CD4-positive, alpha-beta T cell treated with Interleukin-4 for 4 hours (primary cell): ENCODE data around the gene KRT6B.
"Not testable (repeated sequence)": the region's sequence is repeated elsewhere in the genome, so short reads cannot be mapped to it uniquely, and the experiment has no call there.

ENCODE experiments used
- DNase-seq: peaks from one replicate; pipeline ENCODE4 v3.0.0-alpha.2; 2020

The KRT6B gene

DNA sequence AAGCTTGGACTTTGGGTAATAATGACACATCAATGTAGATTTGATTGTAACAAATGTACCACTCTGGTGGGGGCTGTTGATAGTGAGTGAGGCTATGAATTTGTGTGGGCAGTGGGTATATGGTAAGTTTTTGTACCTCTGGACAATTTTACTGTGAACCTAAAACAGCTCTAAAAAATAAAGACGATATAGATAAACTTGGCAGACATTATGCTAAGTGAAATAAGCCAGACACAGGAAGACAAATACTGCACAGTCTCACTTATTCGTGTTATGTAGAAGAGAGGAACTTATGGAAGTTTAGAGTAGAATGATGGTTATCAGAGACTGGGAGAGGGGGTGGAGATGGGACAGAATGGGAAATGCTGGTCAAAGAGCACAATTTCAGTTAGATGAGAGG lies 13.0 kb upstream of the KRT6B start:
- no peak for DNase-seq

DNA sequence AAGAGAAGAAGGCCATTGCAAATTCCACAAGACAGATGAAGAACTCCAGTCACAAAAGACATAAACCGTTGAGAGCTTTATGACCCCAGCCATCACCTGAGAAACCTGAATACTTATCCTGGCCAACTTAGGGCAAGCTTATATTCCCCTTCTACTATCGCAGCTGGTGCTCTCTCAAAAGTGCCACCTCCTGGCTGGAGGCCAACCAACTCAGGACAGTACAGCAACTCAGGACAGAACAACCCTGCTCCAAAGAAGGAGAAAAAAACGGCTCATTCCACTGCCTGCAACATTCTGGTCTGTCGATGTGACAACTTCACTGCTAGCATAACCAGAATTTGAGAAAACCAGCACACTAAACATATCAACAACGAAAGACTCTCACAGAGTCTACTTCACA lies 9.7 kb upstream of the KRT6B start:
- DNase-seq, result no peak

DNA sequence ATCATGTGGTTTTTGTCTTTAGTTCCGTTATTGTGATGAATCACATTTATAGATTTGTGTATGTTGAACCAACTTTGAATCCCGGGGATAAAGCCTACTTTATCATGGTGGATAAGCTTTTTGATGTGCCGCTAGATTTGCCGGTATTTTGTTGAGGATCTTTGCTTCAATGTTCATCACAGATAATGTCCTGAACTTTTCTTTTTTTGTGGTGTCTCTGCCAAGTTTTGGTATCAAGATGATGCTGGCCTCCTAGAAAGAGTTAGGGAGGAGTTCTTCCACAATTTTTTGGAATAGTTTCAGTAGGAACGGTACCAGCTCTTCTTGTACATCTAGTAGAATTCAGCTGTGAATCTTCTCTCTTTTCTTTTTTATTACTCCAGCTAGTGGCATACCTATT lies 6.9 kb upstream of the KRT6B start:
- DNase-seq, result no peak

DNA sequence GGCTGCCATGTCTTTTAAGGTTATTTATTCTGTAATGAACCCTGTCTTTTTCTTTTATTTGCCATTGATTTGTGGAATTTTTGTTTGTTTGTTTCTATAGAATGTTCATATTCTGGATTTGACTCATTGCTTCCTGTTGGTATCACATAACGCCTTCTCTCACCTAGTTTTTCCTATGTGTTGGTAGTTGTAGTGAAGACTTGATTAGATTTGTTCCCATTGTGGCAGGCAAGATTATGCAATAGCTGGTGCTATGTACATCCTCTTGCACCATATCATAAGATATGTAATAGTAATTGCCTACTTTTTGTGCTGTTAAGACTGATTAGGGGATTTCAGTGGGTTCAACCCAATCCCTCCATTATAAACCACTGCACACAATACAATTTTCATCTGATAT lies 3.9 kb upstream of the KRT6B start:
- no peak for DNase-seq

DNA sequence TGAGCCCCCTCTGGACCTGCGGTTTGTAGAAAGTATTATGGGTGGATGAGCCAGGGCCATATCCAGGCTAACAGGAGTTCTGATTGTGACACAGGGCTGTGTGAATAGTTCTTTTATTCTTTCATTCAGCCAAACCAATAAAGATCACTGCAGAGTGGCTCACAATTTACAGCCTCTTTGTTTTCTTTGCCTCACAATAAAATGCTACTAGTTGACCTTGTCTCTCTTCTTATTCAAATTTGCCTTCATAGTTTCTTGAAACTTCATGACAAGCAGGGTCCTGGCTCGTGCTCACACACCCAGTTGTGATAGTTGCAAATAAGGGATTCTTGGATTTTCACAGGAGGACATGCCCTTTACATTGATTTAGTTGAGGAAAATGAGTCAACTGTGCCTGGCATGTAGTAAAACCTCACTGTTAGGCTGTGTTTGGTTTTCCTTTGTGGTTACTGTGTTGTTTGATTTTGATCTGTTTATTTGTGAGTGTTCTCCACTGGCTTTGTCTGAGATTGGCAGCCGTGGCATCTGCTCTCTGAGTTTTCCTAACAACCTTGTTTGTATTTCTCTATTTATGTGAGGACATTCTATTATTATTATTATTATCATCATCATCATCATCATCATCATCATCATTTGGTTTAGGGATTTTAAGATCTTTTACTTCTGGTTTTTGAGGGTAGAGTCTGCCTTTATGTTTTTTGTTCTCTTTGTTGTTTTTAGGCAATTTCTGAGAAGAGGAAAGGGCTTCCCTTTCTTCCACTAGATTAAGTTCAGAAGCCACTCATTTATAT lies 2.7 kb upstream of the KRT6B start:
- no peak for DNase-seq

DNA sequence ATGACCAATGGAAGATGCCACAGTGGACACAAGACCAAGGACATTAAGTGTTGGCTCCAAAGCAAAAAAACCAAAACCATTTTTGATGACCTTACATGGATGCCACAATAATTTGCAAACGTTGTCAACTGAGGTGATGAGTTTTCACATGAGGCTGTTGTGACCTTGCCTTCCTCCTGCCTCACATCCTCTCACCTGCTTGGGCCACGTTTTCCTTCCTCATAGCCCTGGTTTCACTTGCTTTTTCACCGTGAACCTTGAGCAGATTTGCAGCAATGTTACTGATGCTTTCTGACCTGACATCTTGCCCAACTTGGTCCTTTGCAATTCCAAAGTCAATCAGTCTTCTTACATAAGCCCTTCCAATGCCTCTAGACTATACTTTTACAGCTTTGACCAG lies 3.7 kb downstream of the KRT6B start:
- DNase-seq, result no peak

DNA sequence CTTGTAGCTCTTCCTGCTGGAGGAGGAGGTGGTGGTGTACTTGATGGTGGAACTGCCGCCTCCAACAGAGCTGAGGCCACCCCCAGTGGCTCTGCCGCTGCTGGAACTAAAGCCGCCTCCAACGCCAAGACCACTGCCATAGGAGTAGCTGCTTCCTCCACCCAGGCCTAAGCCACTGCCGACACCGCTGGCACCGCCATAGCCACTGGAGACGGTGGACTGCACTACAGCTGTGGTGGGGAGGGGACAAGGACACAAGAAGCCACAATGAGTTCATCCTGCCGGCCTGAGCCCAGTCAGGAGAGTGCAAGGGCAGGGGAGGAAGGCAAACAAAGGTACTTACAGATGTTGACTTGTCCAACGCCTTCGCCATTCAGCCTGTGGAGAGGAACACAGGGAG lies 4.8 kb downstream of the KRT6B start:
- not testable (repeated sequence) for DNase-seq

DNA sequence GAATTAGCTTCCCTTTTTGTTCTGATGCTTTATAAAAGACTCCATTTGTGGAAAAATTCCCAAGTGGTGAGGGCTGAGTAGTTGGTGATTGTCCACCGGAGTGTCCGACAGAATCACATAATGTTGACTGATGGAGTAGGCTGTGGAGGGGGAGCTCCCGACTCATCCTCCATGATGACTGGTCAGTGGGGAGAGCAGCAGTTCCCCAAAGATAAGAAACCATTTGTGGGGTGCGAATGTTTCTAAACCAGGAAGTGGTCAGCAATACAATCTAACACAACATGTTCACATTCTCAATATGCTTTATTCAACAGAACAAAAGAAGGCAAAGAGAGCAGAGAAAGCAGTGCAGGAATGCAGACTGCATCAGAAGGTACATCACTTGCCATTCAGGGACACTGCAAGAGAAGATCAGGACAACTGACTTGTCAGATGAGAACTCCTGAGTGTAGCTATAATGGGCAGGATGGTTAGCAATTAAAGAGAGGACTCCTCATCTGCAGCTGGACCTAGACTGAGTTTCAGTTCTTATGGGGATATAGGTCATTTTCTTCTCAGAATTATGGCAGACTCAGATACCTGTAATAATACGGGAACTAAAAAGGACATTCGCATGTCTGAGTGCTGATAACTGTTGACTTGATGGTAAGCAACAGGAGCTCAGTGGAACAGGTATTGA lies 5.4 kb downstream of the KRT6B start:
- DNase-seq, result no peak

DNA sequence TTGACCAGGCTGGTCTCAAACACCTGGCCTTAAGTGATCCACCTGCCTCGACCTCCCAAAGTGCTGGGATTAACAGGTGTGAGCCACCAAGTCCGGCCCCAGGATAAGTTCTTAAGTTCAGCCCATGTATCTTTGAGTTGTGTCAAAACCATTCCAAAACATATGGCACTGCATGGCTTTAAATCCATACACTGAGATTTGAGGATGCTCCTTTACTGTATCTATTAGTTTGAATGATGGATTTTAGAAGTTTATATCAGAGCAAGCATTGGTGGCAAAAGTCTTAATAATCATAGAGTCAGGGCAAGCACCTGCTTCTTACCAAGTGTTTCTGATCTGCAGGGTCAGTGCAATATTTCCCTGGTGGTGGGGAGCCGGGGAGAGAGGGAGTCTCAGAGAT lies 6.1 kb downstream of the KRT6B start:
- no peak for DNase-seq

DNA sequence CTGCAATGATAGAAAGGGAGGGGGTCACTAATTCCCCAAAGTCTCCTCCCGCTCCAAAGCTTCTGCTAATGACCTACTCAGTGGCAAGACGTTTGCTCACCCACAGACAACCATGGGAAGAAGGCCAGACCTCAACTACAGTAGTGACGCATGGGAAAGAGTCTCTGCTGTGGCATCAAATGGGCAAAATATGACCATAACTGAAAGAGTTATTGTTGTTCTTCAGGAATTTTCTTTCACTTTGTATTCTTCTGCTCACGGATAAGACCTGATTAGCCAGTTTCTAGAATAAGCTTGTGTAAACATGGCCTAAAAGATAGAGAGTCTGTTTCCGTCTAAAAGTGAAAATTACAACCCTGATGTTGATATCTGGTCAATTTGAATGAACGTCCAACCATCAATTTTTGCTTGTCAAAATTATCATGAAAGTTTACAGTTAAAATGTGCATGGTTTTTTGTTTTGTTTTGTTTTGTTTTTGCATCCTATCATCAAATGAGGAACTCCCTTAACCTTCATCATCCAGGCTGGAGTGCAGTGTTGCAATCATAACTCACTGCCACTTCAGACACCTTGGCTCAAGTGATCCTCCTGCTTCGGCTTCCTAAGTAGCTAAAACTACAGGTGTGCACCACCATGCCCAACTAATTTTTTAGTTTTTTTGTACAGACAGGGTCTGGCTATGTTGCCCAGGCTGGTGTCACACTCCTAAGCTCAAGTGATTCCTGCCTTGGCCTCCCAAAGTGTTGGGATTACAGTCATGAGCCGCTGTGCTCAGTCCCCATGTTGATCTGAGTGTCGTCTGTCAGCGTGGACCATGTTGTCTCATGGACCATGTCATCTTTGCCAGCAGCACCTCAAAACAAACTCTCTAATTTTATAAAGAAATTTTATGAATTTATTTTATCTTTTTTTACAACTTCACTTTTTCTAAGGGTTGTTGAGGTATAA lies 7.0 kb downstream of the KRT6B start:
- no peak for DNase-seq

DNA sequence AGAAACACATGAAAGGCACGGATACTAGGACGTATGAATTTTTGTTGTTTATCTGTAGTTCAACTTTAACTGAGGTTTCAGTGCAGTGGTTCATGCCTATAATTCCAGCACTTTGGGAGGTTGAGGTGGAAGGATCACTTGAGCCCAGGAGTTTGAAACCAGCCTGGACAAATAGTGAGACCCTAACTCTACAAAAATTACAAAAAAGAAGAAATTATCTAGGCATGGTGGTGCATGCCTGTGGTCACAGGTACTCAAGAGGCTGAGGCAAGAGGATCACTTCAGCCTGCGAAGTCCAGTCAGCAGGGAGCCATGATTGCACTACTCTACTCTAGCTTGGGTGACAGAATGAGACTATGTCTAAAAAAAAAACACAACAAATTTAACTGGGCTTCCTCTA lies 8.0 kb downstream of the KRT6B start:
- no peak for DNase-seq

DNA sequence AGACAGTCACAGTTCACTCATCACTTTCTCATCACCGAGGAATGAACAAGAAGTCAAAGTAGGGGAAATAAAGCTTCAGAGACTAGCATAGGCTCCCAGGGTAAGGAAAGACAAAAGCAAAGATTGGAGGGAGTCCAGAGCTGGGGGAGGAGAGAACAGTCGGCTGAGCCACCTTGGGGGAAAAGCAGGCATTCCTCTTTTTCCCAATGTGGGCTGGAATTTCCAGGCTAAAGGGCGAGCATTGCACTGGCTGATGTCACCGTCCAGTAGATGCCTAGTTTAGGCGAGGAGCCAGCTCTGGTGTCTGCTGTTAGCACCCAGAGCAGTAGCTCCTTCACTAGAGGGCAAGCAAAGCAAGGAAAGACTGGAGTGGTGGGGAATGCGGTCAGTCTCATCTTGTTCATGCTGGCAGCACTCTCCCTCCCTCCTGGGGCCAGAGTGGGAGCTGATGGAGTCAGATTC lies 9.3 kb downstream of the KRT6B start:
- no peak for DNase-seq

DNA sequence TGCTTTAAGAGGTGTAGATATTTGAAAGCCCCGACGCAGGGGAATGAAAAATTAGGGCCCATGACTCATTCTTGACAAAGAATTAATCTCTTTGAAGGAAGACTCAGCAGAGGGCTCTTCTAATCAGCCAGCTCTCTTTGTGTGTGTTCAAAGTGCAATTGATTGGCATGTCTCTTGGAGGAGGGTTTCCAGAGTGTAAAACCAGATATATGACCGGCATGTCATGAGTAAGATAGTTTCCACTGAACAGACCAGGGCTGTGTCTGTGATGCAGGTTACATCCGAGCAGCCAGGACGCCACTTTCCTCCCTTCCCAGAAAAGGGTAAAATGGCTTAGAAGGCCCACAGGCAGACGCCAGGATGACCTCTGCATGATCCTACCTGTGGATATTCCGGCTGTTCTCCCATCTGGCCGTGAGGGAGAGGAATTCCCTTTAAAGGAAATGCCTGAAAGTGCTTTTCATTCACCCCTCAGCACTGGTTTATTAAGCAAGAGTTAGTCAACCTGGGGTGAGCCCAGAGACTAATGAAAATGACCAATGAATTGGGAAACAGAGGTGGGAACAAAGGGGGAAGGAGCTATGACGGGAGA lies 10.5 kb downstream of the KRT6B start:
- DNase-seq, result no peak

DNA sequence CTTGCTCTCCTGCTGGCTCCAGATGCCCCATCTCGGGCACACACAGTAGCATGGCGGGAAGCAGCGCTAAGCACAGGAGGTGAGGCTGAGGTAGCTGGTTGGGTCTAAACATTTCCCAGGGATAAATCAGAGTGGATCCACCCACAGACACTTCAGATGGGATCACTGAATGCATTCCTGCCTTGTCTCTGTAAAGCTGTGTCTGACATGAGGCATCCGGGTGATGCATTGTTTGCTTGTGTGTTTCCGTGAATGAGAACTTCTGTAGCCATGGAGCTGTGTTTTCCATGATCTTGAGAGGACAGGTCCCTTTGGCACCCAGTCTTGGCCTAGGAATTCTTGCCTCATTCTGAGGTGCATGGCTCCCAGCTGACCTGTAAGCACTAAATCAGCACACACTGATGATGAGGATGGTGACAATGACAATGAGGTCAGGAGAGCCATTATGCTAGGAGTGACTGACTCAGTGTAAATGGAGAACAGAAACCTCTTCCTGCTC lies 11.1 kb downstream of the KRT6B start:
- DNase-seq, result no peak

DNA sequence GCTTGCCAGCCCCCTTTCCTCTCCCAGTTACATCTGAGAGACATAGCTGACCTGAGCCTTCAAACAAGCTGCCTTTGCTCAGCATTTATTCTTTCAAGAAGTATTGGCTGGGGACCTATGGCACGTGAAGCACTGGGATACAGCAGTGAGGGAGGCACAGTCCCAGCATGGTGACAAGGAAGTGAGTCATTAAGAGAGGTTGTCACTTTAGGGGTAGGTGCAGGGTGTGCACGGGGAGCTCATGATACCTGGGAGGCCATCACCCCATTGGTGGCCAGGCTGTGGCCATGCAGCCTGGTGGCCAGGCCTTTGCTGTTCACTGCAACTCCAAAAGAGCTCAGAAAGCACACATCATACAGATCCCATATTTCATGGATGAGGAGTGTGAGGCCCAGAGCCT lies 12.1 kb downstream of the KRT6B start:
- DNase-seq, result no peak

DNA sequence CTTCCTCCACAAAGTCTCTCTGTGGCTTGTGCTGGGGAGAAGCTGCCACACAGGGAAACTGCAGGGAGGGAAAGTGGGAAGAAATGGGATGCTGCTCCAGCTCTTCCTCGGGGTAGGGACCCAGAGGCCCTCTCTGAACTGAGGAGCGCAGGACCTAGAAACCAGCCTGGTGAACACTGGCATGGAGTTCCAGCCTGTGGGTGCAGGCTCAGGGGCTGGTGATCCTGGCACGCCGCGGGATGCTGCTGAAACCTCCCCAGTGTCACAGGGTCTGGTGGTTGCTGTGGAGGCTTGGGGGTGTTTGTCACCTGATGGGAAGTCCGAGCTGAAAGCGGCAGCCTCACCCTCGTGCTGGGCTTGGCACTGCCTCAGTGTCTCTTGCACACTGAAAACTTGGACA lies 12.5 kb downstream of the KRT6B start:
- DNase-seq, result no peak

DNA sequence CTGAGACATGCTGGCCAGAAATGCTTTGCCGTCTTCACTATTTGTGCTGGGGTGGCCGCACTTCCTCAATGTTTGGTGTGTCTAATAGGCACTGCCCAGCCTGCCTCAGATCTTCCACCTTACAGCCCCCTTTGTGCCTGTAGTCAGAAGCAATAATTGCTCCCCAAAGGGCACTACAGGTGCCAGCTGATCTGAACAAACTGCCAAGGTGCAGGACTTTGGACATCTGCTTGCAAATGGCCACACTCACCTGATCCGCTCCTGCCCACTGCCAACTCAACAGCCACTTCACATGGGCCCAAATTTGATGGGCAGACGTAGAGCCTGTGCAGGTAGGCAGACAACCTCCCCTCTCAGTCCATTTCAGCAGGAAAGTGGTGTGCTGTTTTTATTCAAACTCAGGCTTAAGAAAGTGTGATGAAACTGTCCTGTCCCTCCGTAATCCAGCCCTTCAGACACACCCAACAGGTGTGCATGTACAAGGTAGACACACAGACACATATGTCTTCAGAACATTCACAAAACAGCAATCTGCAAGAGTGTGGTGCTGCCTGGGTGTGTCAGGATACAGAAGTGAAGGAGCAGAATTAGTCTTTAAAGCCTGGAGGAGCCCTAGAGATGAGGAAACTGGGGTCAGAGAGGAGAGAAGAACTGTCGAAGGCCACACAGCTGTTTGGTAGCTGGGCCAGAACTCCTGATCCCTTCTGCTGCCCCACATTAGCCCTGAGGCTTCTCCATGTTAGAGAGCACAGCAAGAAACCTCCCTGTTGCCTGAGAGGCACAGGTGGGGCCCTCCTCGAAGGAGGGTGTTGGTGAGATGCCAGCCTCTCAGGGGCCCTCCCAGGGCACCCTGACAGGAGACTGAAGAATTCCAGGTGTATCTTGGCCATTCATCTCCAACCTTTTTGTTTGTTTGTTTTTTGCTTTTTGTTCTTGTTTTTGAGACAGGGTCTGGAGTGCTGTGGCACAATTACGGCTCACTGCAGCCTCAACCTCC lies 13.3 kb downstream of the KRT6B start:
- no peak for DNase-seq

DNA sequence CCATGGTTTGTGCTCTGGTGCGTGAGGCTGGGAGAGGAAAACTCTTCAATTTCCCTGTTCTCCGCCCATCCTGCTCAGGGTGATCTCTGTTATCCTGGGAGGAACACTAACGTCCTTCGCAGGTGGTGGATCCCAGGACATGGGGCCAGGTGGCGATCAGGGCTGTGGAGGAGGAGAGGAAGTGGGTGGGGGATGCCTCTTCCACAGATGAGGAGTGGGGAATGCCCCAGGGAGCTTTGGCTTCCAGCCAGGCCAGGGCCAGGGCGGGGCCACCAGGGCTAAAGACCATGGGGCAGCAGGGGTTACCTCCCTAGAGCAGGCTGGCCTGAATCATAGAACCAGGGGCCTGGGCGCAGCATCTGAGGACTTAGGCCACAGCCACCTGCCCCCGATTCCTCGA lies 14.4 kb downstream of the KRT6B start:
- no peak for DNase-seq

DNA sequence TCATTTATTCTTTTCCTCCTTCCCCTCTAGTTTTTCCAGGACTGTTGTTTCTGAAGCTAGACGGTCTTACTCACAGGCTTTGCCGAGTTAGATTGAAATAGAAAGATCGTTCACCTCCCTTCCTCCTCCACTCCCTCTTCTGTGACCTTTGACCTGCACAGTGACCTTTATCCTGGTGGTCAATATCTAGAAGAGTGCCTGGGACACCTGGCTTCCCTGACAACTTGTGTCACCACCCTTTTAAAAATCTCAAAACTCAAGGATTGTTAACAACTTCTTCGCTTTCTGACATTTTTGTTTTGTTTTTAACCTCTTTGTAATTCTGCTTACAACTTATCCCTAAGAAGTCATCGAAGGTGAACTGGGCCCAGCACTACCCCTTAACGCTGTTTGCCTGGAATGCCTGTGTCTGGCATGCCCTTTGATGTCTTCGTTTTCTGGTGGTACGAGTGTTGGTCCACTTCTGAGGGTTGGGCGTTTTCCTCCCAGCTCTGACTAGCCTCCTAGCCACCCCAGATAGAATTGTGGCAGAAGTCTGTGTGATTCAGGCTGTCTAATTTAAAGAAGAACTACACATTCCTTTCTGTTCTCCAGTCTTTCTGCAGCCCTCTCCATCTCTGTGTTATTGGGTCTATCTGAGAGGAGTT lies 15.0 kb downstream of the KRT6B start:
- DNase-seq, result no peak

DNA sequence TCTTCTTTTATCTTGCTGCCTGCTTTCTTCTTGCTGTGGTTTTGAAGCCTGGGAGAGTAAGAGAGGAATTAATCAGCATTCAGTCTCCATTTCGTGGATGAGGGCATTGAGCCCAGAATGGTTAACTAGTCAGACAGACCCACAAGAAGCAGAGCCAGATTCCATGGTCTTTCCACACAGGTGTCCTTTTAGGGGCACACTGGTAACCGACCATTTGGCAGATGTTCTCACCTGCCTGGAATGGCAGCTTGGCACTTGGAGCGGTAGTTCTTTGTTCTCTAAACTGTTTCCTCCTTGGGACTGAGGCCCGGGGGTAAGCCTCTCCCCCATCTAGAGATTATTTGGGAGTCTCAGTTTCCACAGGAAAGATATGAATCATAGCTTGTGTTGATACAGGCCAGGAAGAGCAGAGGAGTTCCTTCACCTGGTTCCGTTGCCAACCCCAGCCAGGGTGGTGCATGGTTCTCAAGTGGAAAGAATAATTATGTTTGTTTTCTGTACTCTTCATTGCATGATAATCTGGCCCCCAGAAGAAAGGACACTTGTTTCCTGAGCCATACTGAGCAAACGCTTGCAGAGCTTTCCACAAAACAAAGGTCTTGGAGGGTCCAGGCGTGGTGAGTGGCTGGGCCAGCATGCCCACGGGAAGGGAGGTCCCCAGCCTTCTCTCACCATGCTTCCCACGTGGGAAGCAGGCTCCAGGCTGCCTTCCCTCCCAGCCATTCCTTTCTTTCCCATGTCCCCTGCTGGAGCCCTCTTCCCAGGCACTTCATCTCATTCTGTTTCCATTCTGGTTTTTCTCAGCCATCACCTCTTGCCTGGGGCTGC lies 15.7 kb downstream of the KRT6B start:
- no peak for DNase-seq
